DMS 273 (cell line): ENCODE results near the gene BBOF1.

Experiments
- DNase-seq: peaks from one replicate; lab custom pipeline; 2025; ENCODE audit not compliant: unreplicated experiment; lab: John Stamatoyannopoulos, UW

BBOF1 gene

GRCh38 chr14:74022346-74022745 lies 3.2 kb downstream of the BBOF1 start:
- no peak for DNase-seq

GRCh38 chr14:74029136-74029535 lies 10.0 kb downstream of the BBOF1 start:
- no peak for DNase-seq

DNA sequence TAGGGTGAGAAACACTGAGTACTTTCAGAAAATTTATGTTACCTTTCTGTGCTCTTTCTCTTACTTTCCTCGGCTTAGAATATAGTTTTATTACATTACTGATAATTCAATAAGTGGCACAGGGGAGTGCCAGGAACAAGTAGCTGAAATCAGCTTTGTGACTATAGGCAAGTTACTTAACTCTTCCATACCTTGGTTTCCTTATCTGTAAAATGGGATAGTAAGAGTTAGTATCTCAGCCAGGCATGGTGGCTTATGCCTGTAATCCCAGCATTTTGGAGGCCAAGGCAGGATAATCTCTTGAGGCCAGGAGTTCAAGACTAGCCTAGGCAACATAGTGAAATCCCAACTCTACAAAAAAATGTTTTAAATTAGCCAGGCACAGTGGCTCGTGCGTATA lies 15.4 kb downstream of the BBOF1 start:
- no peak for DNase-seq

GRCh38 chr14:74035556-74035955 lies 16.4 kb downstream of the BBOF1 start:
- no peak for DNase-seq

GRCh38 chr14:74038020-74038859 lies 19.1 kb downstream of the BBOF1 start:
- peak; percentile 76 for DNase-seq

- no peak for DNase-seq
These were observed 23.1 kb downstream of the BBOF1 start for GRCh38 chr14:74042296-74042695.

GRCh38 chr14:74045522-74045921 lies 26.4 kb downstream of the BBOF1 start:
- no peak for DNase-seq

DNA sequence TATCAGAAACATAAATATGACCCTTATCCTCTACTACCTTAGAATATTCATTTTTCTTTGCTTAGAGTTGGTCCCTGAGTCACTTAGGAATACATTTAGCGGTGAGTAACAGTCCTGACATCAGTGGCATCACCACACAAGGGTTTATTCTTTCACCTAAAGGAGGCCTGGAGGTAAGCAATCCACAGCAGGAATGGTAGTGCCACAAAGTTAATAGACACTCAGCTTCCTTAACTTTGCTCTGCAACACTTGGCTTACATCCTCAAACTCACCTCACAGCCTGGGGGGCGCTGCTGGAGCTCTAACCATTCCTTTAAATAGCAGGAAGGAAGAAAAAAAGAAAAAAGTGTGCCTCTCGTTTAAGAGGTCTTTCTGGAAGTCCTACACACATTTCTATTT lies 29.1 kb downstream of the BBOF1 start:
- DNase-seq, result peak; percentile 6

DNA sequence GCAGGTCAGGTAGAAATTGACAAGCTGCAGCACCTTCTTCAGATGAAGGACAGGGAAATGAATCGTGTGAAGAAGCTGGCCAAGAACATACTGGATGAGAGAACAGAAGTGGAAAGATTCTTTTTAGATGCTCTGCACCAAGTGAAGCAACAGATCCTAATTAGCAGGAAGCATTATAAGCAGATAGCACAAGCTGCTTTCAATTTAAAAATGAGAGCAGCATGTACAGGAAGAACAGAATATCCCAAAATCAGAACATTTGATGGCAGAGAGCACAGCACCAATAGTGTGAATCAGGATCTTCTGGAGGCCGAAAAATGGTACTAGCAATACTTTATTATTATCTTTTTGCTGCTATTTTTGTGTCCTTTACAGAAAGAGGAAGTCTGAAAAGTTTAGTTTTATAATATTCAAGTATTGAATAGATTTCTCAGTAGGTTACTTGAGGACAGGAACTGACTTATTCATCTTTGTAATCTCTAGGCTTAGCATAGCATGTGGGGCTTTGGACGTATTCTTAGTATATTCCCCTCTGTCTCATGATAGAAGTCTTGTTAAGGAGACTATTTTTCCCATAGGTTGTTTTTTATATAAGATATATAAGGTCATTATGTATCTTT lies 30.8 kb downstream of the BBOF1 start:
- DNase-seq, result no peak

- DNase-seq, result no peak
These were observed 43.6 kb downstream of the BBOF1 start for GRCh38 chr14:74062809-74063150.

- DNase-seq, result no peak
These were observed 45.3 kb downstream of the BBOF1 start for GRCh38 chr14:74064426-74064825.

- DNase-seq, result no peak
These were observed 45.7 kb downstream of the BBOF1 start for GRCh38 chr14:74064883-74065282.

- DNase-seq, result no peak
These were observed 46.8 kb downstream of the BBOF1 start for GRCh38 chr14:74065746-74066575.

GRCh38 chr14:74077401-74077800 lies 58.3 kb downstream of the BBOF1 start:
- no peak for DNase-seq

GRCh38 chr14:74080820-74081460 lies 61.8 kb downstream of the BBOF1 start:
- no peak for DNase-seq

DNA sequence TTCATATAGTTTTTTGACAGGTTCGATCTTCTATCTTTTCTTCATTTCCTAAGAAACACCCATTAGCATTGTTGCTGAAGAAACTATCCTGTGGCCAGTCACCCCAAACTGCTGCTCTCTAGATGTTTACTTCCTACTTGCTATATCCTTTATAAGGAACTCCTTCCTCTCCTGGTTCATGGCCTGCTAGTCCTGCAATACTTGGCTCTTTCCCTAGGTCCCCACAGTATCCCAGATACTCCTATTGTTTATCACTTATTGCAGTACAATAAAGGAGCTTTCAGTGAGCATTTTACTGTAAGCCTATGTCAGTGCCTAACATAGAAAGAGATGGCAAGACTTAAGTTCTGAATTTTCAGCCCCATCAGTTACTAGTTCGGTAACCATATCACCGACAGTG lies 62.3 kb downstream of the BBOF1 start:
- DNase-seq, result no peak

DNA sequence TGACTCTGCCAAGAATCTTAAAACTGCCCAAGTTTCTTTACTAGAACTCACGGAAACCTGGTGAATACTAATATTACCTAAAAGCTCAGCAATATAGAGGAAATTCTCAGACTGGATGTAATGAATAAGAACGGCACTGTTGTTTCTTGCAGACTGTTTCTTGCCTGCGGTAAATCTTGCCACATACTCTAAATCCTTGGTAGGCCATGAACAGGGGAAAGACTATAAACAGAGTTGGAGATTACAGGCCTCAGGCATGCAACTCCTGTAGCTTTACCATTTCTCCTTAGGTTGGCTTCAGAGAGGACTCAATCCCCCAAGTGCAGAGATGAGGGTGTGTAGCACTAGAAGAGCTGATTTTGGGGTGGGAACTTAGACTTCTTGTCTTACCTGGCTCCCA lies 64.0 kb downstream of the BBOF1 start:
- no peak for DNase-seq

- no peak for DNase-seq
These were observed 64.7 kb downstream of the BBOF1 start for GRCh38 chr14:74083784-74084276.

DNA sequence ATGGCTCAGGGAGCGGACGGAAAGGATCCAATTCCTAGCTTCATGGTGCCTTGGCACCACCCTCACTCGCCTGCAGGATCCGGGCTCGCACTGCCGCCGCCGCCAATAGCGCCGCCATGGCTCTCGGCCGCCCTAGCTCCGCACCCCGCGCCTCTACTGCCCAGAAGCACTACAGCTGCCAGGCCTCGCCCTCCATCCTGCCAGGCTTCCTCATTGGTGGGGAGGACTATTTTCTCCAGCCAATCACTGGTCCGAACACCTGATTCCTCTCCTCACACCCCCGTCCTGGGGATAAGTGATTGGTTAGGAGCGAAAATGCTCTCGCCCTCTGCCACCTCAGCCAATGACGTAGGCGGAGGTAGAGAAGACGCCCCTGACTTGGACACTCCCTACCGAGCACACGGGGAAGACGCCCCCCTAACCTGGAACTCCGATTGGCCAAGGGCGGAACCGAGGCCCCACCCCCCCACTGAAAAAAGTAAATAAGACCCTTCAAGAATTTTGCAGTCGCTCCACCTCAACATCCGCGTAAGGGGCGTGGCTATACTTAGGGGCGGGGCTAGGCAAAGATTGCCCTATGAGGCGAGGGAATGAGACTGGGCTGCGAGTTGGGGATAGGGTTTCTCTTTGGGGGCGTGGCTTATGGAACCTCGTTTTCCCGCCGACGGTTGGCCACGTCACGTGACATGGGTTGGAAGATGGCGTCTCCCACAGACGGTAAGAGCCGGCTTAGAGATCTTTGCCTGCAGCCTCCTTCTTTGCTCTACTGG lies 65.3 kb downstream of the BBOF1 start, which contains the start of the genes ALDH6A1 and LIN52:
ALDH6A1 (minus strand) TSS at position 177 of the 770 bp plus-strand sequence; CDS start at position 118, 59 bp downstream.
LIN52 (plus strand) TSS at position 680 of the 770 bp plus-strand sequence; CDS start at position 699, 19 bp downstream.
- DNase-seq, result peak; percentile 100

DNA sequence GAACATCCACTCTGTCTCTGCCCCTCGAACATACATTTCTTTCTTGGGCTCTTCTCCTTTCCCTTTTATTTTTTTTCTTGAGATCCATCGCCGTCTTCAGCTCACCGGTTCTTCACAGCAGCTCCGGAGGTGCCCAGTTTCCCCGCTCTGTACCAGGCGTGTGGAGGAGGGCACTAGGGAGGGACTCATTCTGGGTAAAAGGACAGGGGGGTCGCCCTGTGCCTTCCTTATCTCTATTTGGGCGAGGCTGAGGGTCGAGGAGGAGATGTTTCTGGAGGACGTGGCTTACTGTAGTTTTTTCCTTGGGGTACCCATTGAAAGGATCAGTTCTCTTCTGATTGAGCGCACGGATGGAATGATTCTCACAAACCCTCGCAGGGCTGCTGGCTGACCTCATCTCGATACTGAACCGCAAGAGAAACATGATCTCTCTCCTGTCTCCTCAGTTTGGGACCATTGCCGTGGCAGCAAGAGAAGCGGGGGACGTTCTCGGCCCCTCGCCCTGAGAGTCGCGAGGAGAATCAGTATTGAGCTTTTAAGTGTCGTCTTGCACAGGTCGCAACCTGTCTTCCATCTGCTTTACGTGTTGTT lies 66.0 kb downstream of the BBOF1 start:
- DNase-seq, result peak; percentile 76
